HG03571 (cell line): Measurements from ENCODE around the gene DCLRE1C.
"Not testable (repeated sequence)": the region's sequence is repeated elsewhere in the genome, so short reads cannot be mapped to it uniquely, and the experiment has no call there.

Experiments used
- ATAC-seq: cut with Tn5 transposase; IDR thresholded peaks from one replicate; pipeline ENCODE4 v1.9.1; 2021; ENCODE audit not compliant: unreplicated experiment

The DCLRE1C gene

DNA sequence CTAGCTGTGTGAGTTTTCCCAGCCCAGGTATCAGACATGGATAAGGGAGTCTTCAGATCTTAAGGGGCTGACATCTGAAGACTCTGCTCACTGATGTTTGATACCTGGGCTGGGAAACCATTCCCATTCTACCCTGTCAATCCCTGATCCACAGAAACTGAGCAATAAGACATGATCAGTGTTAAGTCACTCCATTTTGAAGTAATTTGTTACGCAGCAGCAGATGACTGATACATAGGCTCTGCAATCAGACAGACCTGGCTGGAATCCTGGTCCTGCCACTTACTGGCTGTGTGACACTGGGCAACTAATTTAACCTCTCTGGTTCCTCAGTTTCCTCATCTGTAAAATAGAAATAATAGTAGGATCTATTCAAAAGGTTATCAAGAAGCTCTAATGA lies 6.6 kb downstream of the DCLRE1C start:
- ATAC-seq, result no peak

DNA sequence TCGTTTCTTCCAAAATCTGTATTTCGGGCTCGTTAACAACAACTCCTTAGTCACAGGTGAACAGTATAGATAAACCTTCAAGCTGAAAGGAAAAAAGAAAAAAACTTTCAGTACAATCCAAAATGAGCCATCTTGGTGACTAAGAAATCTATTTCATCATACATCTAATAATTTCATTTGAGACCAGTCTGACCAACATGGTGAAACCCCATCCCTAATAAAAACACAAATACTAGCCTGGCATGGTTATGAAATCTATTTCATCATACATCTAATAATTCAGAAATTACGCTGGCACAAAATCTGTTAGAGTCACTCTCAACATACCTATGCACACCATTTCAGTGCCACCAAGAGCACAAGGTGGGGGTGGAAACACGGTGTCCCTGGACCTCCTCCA lies 8.8 kb downstream of the DCLRE1C start:
- no peak for ATAC-seq

DNA sequence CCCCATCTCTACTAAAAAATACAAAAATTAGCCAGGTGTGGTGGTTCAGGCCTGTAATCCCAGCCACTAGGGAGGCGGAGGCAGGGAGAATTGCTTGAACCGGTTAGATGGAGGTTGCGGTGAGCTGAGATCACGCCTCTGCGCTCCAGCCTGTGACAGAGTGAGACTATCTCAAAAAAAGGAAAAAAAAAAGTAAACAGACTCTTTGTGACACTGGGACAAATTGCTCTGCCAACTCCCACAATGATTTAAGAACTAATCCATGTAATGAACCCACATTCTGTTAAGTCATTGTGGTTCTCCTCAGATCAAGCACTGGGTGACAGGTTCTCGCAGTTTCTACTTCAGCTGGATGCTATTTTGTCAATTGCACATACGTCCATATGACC lies 11.0 kb downstream of the DCLRE1C start:
- not testable (repeated sequence) for ATAC-seq

DNA sequence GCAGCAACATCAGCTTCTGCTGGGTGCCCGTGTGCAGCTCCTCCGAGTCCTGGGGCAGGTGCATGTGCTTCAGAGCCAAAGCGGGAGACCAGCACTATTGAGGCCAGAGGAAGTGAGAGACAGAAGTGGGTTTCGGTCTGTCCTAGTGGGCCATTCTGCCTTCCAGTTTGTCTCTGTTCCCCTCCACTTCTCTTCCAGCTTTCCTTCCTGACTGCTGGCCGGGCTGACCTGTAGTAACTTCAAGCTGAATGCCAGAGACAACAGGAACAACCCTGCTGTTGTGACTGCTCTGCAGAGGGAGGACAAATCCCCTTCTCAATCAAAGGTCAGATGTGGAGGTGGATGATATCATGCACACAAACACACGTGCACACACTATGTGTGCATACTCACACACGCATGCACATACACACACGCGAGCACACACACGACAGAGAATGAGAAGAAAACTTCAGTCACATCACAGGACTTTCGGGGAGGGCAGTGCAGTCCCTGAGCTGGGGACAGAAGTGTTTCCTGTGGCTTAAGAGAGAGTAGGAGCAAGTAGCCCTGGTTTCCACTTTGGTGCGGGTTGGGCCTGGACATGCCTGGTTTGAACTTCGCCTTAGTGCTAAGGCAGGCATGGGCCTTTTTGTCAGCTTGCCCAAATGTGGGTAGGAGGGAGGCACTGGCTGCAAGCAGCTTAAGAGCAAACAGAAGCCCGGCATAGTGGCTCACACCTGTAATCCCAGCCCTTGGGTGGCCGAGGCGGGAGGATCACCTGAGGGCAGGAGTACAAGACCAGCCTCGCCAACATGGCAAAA lies 11.5 kb downstream of the DCLRE1C start:
- ATAC-seq, result peak; percentile 88

DNA sequence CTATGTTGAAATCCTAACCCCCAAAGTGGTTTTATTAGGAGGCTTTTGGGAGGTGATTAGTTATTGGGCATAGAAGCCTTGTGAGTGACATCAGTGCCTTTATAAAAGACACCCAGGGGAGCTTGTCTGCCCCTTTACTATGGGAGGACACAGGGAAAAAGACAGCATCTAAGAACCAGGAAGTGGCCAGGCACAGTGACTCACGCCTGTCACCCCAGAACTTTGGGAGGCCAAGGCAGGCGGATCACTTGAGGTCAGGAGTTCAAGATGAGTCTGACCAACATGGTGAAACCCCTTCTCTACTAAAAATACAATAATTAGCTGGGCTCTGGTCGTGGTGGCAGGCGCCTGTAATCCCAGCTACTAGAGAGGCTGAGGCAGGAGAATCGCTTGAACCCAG lies 14.9 kb downstream of the DCLRE1C start:
- ATAC-seq, result not testable (repeated sequence)

DNA sequence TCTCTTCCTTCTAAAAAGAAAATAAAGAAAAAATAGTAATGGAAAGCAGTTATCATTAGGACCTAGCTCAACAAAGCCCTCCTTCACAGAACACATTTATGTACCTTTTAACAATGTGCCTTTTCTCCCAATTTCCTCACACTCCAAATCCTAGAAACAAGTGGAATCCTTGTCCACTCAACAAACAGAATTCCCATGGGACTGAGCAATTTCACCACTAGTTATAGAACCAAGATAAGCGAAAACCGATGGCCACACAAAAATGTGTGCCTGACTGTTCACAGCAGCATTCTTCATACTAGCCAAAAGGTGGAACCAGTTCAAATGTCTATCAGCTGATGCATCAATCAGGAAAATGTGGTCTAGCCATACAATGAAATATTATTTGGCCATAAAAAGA lies 17.3 kb downstream of the DCLRE1C start:
- ATAC-seq, result no peak

DNA sequence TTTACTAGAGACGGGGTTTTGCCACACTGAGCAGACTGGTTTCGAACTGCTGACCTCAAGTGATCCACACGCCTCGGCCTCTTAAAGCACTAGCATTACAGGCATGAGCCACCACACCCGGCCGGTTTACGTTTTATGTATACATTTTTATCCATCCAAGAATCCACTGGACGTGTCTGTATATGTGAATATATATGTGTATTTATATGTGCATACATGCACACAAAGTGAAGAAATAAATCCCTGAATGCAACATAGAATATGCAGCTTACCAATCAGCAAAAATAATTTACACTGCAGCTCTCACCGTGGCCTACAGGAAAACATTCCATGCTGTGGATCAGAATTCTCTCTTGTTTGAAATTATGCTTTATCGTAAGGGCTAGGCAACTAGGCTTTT lies 23.3 kb downstream of the DCLRE1C start:
- ATAC-seq, result no peak

DNA sequence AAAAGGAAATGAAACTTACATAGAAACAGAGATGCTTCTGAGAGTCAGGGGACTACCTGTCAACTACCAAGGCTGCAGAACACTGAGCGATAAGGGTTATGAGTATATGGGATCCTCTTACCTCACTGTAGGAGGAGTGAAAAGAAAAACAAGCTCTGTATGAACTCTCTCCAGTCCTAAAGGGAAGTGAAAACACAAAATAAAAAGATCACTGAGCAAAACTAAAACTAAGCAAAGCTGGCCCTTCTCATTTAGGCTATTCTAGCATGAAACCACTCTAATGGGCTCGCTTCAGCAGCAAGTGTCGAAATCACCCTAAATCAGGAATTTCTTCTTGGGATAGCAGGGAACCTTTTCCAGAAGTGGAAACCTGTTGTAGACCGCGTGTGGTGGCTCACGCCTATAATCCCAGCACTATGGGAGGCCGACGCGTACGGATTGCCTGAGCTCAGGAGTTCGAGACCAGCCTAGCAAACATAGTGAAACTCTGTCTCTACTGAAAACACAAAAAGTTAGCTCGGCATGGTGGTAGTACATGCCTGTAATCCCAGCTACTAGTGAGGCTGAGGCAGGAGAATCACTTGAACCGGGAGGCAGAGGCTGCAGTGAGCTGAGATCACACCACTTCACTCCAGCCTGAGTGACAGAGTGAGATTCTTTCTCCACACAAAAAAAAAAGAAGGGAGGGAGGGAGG lies 27.0 kb downstream of the DCLRE1C start:
- peak; percentile 94 for ATAC-seq

DNA sequence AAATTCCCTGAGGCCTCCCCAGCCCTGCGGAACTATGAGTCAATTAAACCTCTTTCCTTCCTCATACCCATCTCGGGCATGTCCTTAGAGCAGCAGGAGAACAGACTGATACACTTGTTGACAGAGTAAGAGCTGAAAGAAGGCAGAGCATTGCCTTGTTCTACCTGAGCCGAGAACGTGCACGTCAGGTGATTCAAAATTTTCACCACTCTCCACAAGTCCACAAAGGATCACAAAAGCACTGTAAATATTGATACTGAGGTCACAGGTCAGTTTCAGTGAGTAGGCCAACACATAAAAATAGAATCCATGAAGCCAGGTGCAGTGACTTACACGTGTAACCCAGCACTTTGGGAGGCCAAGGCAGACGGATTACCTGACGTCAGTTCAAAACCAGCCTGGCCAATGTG lies 27.8 kb downstream of the DCLRE1C start:
- no peak for ATAC-seq

DNA sequence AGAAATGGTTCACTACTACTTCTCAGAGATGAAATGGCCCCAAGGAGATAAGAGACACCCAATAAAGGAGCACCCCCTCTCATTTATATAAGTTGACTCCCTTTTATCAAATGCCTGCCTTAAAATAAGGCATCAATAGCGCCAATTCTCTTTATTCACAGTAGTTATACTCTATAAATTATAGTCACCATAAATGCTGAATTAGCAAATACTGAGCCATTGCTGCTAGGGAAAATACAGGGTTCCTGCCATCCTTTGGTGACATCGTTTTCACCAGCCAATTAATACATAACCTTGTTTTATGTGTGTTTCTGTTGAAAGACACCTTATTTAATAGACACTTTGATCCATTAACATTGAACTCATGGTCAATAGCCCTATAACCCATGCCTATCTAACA lies 28.6 kb downstream of the DCLRE1C start:
- no peak for ATAC-seq

DNA sequence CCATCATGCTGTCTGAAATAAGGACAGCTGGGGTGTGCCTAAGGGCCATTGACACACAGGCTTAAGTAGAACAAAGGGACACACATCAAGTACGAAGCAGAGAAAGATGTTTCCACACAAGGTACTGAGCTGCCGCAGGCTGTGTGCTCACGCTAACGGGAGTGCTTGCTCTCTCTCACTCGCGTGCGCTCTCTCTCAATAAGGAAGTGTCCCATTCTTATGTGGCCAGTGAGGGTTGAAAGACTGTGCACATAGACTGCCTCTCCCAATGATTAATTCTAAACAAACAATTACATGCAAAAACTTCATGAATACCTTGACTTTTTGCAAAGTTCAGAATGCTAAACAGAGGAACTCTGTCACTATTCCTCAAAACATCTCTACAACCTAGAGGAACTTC lies 29.9 kb downstream of the DCLRE1C start:
- ATAC-seq, result no peak

DNA sequence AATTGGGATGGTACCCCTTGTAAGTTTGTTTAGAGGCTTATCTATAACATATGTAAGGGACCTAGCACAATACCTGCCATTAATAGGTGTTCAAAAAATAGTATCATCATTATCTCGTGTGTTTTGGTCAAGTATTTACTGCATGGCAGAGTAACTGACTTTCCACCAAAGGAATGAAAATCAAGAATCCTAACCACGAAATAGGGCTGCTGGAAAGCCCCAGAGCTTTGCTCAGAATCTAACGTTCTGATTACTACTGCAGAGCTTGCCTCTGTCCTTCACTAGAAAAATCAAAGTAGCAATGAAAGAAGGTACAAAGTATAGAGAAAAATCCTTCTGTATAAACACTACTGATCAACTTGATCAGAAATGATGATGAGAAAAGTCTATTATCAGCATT lies 34.9 kb downstream of the DCLRE1C start:
- no peak for ATAC-seq

DNA sequence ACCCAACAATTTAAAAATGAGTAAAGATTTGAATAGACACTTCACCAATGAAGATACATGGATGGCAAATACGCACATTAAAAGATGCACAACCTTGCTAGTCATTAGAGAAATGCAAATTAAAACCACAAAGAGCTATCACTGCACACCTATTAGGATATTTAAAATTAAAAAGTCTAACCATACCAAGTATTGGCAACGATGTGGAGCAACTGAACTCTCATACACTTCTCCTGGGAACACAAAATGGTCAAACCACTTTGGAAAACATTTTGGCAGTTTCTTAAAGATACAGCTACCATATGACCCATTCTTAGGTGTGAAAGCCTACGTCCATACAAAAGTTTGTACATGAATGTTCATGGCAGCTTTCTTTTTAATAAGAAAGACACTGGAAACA lies 36.1 kb downstream of the DCLRE1C start:
- no peak for ATAC-seq

DNA sequence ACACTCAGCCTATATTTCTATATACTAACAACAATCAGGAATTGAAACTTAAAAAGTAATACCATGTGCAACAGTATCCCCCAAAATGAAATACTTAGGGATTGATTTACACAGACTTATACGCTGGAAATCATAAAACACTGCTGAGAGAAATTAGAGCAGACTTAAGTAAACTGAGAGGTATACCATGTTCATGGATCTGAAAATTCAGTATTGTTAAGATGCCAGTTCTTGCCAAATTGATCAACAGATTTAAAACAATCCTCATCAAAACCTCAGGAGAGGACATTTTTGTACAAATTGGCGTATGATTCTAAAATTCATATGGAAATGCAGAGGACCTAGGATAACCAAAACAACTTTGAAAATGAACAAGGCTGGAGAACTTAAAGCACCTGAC lies 37.3 kb downstream of the DCLRE1C start:
- no peak for ATAC-seq

DNA sequence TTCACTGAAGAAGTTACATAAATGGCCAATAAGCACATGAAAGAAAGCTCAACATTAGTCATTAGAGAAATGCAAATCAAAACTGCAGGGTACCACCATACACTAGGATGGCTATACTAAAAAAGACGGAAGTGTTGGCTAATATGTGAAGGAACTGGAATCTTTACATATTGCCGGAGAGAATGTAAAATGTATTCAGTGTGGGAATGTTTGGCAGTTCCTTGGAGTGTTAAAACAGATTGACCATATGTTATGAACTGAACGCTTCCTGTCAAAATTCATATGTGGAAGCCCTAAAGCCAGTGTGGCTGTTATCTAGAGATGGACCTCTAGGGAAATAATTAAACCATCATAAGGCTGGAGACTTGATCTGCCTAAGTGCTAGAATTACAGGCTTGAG lies 42.1 kb downstream of the DCLRE1C start:
- ATAC-seq, result no peak

DNA sequence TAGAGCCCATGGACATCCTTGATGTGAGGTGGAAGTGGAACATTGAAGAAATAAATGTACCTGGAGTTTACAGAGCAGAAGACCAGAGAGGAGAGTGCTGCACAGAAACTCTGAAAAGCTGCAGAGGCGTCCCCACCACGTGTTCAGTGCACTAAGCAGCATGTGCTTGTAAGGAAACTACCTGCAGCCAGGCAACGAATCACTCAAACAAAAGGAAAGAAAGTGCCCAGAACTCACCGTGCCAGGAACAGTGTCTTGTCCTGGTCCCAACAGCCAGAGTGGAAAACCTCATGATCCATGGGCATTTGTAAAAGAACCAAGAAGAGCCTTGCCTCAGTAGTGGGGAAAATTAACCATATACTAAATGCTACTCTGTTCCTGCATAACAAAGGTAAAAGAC lies 42.9 kb downstream of the DCLRE1C start:
- no peak for ATAC-seq

DNA sequence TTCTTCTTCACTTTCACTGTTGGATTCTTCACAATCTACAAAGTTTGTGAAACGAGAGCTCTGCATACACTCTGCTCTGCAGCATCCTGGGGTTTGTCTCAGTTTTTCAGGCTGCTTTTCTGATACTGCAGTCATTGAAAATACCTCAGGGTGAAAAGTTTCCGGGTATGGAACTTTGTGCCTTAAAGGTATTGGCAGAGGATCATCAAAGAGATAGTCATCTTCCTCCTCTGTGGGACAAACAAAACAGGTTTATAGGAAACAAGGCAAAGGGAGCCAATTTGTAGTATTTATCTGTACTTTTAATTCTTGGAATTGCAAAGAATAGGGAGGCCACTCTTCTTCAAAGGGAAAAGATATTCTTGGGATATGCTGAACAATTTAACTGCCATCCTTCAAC lies 44.8 kb downstream of the DCLRE1C start:
- ATAC-seq, result no peak

DNA sequence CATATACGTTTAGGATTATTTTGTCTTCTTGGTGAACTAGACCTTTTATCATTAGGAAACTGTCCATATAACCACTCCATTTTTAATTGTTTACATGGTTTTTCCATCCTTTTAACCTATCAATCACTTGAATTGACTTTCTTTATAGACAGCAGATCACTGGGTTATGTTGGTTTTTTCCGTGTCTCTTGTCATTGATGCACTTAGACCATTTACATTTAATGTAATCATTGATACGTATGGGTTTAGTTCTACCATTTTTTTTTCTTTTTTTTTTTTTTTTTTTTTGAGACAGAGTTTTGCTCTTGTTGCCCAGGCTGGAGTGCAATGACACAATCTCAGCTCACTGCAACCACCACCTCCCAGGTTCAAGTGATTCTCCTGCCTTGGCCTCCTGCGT lies 46.3 kb downstream of the DCLRE1C start:
- not testable (repeated sequence) for ATAC-seq

DNA sequence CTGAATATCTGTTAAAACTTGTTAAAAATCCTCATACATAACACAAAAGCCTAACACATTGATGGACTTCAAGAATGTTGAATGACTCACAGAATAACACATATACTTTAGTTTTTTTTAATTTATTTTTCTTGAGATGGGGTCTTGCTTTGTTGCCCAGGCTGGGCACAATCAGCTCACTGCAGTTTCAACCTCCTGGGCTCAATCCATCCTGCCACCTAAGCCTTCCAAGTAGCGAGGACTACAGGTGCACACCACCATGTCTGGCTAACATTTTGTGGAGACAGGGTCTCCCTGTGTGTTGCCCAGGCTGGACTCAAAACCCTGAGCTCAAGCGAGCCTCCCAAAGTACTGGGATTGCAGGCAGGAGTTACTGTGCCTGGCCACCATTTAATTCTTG lies 47.1 kb downstream of the DCLRE1C start:
- no peak for ATAC-seq

DNA sequence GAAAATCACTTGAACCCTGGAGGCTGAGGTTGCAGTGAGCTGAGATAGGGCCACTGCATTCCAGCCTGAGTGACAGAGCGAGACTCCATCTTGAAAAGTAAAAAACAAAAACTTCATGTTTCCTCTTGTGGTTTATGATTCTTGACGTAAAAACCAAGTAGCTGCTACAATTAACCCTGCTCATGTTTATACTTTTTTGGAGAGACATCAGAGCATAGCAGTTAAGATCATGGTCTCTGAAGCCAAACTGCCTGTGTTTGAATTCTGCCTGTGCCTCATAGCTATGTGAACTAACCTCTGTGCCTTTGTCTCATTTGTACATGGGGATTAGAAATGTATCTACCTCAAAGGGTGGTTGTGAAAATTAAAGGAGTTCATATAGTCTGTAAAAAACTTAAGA lies 48.0 kb downstream of the DCLRE1C start:
- ATAC-seq, result no peak

DNA sequence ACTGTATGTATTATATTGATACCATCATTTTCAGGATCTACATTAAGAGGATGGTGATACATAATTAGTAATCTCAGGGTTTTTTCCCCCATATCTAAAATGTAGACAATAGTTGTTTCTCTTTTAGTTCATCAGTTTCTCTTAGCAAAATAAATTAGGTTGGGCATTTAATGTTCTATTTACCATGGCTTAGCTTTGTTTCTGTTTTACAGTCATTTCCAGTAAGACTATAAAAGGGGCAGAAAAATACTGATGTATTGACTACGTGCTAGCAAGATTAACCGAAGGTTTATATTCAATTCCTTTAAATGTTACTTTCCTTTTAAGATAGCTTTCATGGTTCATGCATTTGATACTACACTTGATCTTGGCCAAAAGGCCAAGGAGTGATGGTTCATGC lies 49.0 kb downstream of the DCLRE1C start:
- ATAC-seq, result no peak

DNA sequence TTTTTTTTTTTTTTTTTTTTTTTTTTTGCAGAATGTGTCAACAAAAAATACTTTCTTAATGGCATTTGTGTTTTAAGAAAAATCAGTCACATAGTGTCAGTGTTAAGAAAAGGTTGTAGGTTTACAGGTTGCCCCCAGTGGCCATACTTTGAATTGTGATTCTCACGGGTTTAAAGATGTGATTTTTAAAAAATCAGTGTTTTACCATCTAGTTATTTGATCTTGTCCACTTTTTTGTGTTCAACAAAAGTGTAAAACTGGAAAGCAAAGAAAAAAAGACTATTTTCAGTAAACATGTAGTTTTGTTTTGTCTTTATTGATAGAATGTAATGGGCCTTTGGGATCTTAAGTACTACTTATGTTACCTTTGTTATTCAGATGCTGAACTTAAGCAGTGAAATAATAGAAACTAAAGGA lies 49.6 kb downstream of the DCLRE1C start:
- peak; percentile 59 for ATAC-seq

DNA sequence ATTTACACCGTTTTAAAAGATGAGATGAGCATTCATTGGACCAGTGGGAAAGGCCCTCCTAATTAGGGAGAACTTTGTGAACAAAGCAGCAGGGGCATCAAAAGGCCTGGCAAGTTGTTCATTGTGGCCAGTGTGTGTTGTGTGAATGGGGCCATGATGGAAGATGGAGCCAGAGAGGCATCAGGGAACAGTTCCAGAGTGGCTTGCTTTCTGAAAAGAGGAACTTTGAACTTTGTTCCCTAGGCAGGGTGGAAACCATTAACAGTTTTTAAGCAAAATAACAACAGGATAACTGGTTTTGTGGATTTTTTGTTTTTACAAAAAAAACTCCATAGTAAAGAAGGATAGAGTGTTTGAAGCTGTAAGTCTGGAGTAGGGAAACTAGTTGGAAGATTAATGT lies 62.7 kb downstream of the DCLRE1C start:
- no peak for ATAC-seq
